Subcutaneous abdominal adipose tissue (tissue), 5 donors: Measurements from ENCODE around the gene FBXW5.

Experiments
- H3K27ac ChIP-seq: one replicate; pipeline ENCODE4 v1.7.0; 2013; ENCODE audit warnings: low read depth, mild to moderate bottlenecking, inconsistent platforms, low read length, moderate library complexity
- H3K27me3 ChIP-seq, 5 donors: one replicate each; pipeline ENCODE4 v1.7.0; 2013; ENCODE audit warnings: low read length in 5 of 5, inconsistent platforms in 1 of 5; ENCODE audit not compliant: control insufficient read depth in 5 of 5, insufficient read depth in 4 of 5
- H3K36me3 ChIP-seq, 5 donors: one replicate each; pipeline ENCODE4 v1.7.0; 2013; ENCODE audit warnings: low read length in 5 of 5; ENCODE audit not compliant: control insufficient read depth in 5 of 5, insufficient read depth in 5 of 5
- H3K4me1 ChIP-seq, 5 donors: one replicate each; pipeline ENCODE4 v1.7.0; 2013; ENCODE audit warnings: low read length in 5 of 5, mild to moderate bottlenecking in 3 of 5, moderate library complexity in 1 of 5; ENCODE audit not compliant: control insufficient read depth in 5 of 5, insufficient read depth in 5 of 5
- H3K4me3 ChIP-seq, 5 donors: one replicate each; pipeline ENCODE4 v1.7.0; 2013; ENCODE audit warnings: low read length in 5 of 5, low read depth in 1 of 5
- H3K9ac ChIP-seq, 5 donors: one replicate each; pipeline ENCODE4 v1.7.0; 2013; ENCODE audit warnings: low read length in 5 of 5, mild to moderate bottlenecking in 4 of 5, moderate library complexity in 3 of 5
- H3K9me3 ChIP-seq, 5 donors: one replicate each; pipeline ENCODE4 v1.7.0; 2013; ENCODE audit warnings: low read length in 5 of 5; ENCODE audit not compliant: control insufficient read depth in 5 of 5
- donor health status: healthy.
- donor health status: healthy.
- donor health status: healthy.
- donor health status: healthy.
- donor health status: healthy.

The FBXW5 gene

GRCh38 chr9:136942881-136943230 lies 1.7 kb downstream of the FBXW5 start:
- H3K36me3 ChIP-seq = peaks cover 0 to 45% (median 39%) of the 10 kb centered on the region in 5 donors
- no peaks in the 10 kb centered on the region for H3K9me3 ChIP-seq
- H3K27ac ChIP-seq = no peak overlapping the region
- H3K9ac ChIP-seq = no peak overlapping the region
- H3K4me3 ChIP-seq = peak overlapping the region in 2 of 5 donors; percentile 73 to 84
- H3K27me3 ChIP-seq = no peaks in the 10 kb centered on the region
- peaks cover 5 to 75% (median 44%) of the 10 kb centered on the region in 5 donors for H3K4me1 ChIP-seq

- Histone ChIP-seq H3K4me3 (no peak overlapping the region), H3K27ac (no peak overlapping the region), H3K9me3 (peaks cover 0 to 2% (median 0%) of the 10 kb centered on the region in 5 donors), H3K27me3 (no peaks in the 10 kb centered on the region), H3K9ac (no peak overlapping the region), H3K36me3 (peaks cover 0 to 47% (median 39%) of the 10 kb centered on the region in 5 donors), H3K4me1 (peaks cover 5 to 75% (median 46%) of the 10 kb centered on the region in 5 donors)
These were observed 2.2 kb downstream of the FBXW5 start for GRCh38 chr9:136942112-136942880.

GRCh38 chr9:136941231-136942111 lies 3.1 kb downstream of the FBXW5 start:
- H3K27ac ChIP-seq = no peak overlapping the region
- peaks cover 0 to 47% (median 39%) of the 10 kb centered on the region in 5 donors for H3K36me3 ChIP-seq
- H3K9me3 ChIP-seq = peaks cover 0 to 3% (median 0%) of the 10 kb centered on the region in 5 donors
- H3K9ac ChIP-seq = no peak overlapping the region
- no peak overlapping the region for H3K4me3 ChIP-seq
- peaks cover 5 to 70% (median 46%) of the 10 kb centered on the region in 5 donors for H3K4me1 ChIP-seq
- H3K27me3 ChIP-seq = no peaks in the 10 kb centered on the region

GRCh38 chr9:136940526-136941230 lies 3.9 kb downstream of the FBXW5 start:
- H3K27ac ChIP-seq = peak overlapping the region; percentile 30
- no peak overlapping the region for H3K9ac ChIP-seq
- H3K27me3 ChIP-seq = no peaks in the 10 kb centered on the region
- H3K9me3 ChIP-seq = peaks cover 0 to 3% (median 0%) of the 10 kb centered on the region in 5 donors
- peaks cover 5 to 70% (median 46%) of the 10 kb centered on the region in 5 donors for H3K4me1 ChIP-seq
- peaks cover 0 to 47% (median 39%) of the 10 kb centered on the region in 5 donors for H3K36me3 ChIP-seq
- no peak overlapping the region for H3K4me3 ChIP-seq

GRCh38 chr9:136939996-136940525 lies 4.5 kb downstream of the FBXW5 start:
- Histone ChIP-seq H3K4me1 (peaks cover 5 to 69% (median 46%) of the 10 kb centered on the region in 5 donors), H3K9ac (no peak overlapping the region), H3K27me3 (no peaks in the 10 kb centered on the region), H3K36me3 (peaks cover 0 to 47% (median 39%) of the 10 kb centered on the region in 5 donors), H3K27ac (peak overlapping the region; percentile 30), H3K4me3 (no peak overlapping the region), H3K9me3 (peaks cover 0 to 3% (median 0%) of the 10 kb centered on the region in 5 donors)

- Histone ChIP-seq H3K4me3 (no peak overlapping the region), H3K9me3 (peaks cover 0 to 3% (median 0%) of the 10 kb centered on the region in 5 donors), H3K9ac (no peak overlapping the region), H3K27me3 (no peaks in the 10 kb centered on the region), H3K4me1 (peaks cover 5 to 65% (median 43%) of the 10 kb centered on the region in 5 donors), H3K36me3 (peaks cover 0 to 47% (median 39%) of the 10 kb centered on the region in 5 donors), H3K27ac (peak overlapping the region; percentile 46)
These were observed 5.0 kb downstream of the FBXW5 start for GRCh38 chr9:136939431-136939995.

- Histone ChIP-seq H3K36me3 (peaks cover 0 to 39% (median 33%) of the 10 kb centered on the region in 5 donors), H3K9ac (no peak overlapping the region), H3K4me1 (peaks cover 3 to 50% (median 29%) of the 10 kb centered on the region in 5 donors), H3K27ac (no peak overlapping the region), H3K9me3 (peaks cover 0 to 3% (median 0%) of the 10 kb centered on the region in 5 donors), H3K4me3 (no peak overlapping the region), H3K27me3 (no peaks in the 10 kb centered on the region)
These were observed 7.1 kb downstream of the FBXW5 start for GRCh38 chr9:136937186-136938001.

GRCh38 chr9:136936645-136937170 lies 7.8 kb downstream of the FBXW5 start:
- peaks cover 0 to 32% (median 26%) of the 10 kb centered on the region in 5 donors for H3K36me3 ChIP-seq
- no peak overlapping the region for H3K4me3 ChIP-seq
- no peak overlapping the region for H3K9ac ChIP-seq
- peaks cover 3 to 46% (median 28%) of the 10 kb centered on the region in 5 donors for H3K4me1 ChIP-seq
- H3K9me3 ChIP-seq = peaks cover 0 to 3% (median 0%) of the 10 kb centered on the region in 5 donors
- H3K27ac ChIP-seq = no peak overlapping the region
- H3K27me3 ChIP-seq = no peaks in the 10 kb centered on the region
